DOHH2 (cell line): ENCODE data around the gene CNBP.

Source experiments
- H3F3A ChIP-seq: fragments of 200-600 bp; sonication (generic), shearing (Covaris generic); 2 replicates; pipeline ENCODE4 v1.6.0; 2016; ENCODE audit warnings: antibody characterized with exemption, mild to moderate bottlenecking; ENCODE audit not compliant: control insufficient read depth, insufficient read depth
- H3K27ac ChIP-seq: fragments of 200-600 bp; sonication (generic); 2 replicates; pipeline ENCODE4 v1.5.1; 2014; ENCODE audit warnings: low read depth, mild to moderate bottlenecking, low read length, moderate library complexity
- H3K27me3 ChIP-seq: fragments of 200-600 bp; sonication (generic); 2 replicates; pipeline ENCODE4 v1.6.1; 2014; ENCODE audit warnings: mild to moderate bottlenecking, low read length, mixed read lengths; ENCODE audit not compliant: control insufficient read depth
- H3K36me3 ChIP-seq: fragments of 200-600 bp; sonication (generic); 2 replicates; pipeline ENCODE4 v1.6.1; 2014; ENCODE audit warnings: mild to moderate bottlenecking, low read length, moderate library complexity, mixed read lengths; ENCODE audit not compliant: control insufficient read depth
- H3K4me1 ChIP-seq: fragments of 200-600 bp; sonication (generic); 2 replicates; pipeline ENCODE4 v1.6.1; 2014; ENCODE audit warnings: mild to moderate bottlenecking, low read length, mixed read lengths; ENCODE audit not compliant: control insufficient read depth
- H3K4me2 ChIP-seq: fragments of 200-600 bp; sonication (generic); 2 replicates; pipeline ENCODE4 v1.6.0; 2014; ENCODE audit warnings: mild to moderate bottlenecking, low read length, moderate library complexity
- H3K4me3 ChIP-seq: fragments of 200-600 bp; sonication (generic); 2 replicates; pipeline ENCODE4 v1.5.1; 2014; ENCODE audit warnings: mild to moderate bottlenecking, low read length, mixed read lengths
- H3K79me2 ChIP-seq: fragments of 200-600 bp; sonication (generic); 2 replicates; pipeline ENCODE4 v1.6.1; 2014; ENCODE audit warnings: mild to moderate bottlenecking, low read length, mixed read lengths; ENCODE audit not compliant: control insufficient read depth
- H3K9me2 ChIP-seq: fragments of 200-600 bp; sonication (generic); replicated peaks from 2 replicates; pipeline ENCODE4 v1.6.1; 2014; ENCODE audit warnings: mild to moderate bottlenecking, low read length, mixed read lengths; ENCODE audit not compliant: control insufficient read depth
- H3K9me3 ChIP-seq: fragments of 200-600 bp; sonication (generic); 2 replicates; pipeline ENCODE4 v1.6.1; 2014; ENCODE audit warnings: antibody characterized with exemption, low read length, mixed read lengths; ENCODE audit not compliant: control insufficient read depth, insufficient read depth
- H4K20me1 ChIP-seq: fragments of 200-600 bp; sonication (generic); 2 replicates; pipeline ENCODE4 v1.6.0; 2014; ENCODE audit warnings: low read depth, mild to moderate bottlenecking, antibody characterized with exemption, low read length, moderate library complexity; ENCODE audit not compliant: control insufficient read depth, insufficient read depth
- EZH2phosphoT487 ChIP-seq: fragments of 200-600 bp; sonication (generic); IDR thresholded peaks from 2 replicates; pipeline ENCODE4 v1.6.1; 2017; ENCODE audit warnings: borderline replicate concordance, mild to moderate bottlenecking, antibody characterized with exemption, low read length, moderate library complexity, mixed read lengths
- TF ChIP-seq, protein P1 (sequence below): fragments of 200-600 bp; sonication (generic); IDR thresholded peaks from one replicate; pipeline ENCODE4 v1.5.1; 2014; ENCODE audit warnings: antibody characterized with exemption, mild to moderate bottlenecking, low read depth, low read length; ENCODE audit not compliant: poor library complexity, severe bottlenecking

The CNBP gene

GRCh38 chr3:129120254-129121004 lies 63.3 kb downstream of the CNBP start:
- Histone ChIP-seq H4K20me1 (peaks cover 5% of the 10 kb centered on the region; the same call in 1 of the 2 replicates), H3K27ac (peak overlapping the region; percentile 59), H3K4me2 (peak overlapping the region; percentile 97), H3K4me1 (peaks cover 39% of the 10 kb centered on the region), H3K27me3 (no peaks in the 10 kb centered on the region), H3F3A (peaks cover 17% of the 10 kb centered on the region), H3K4me3 (peak overlapping the region; percentile 87), H3K9me3 (no peaks in the 10 kb centered on the region), H3K79me2 (peaks cover 5% of the 10 kb centered on the region; the same call in 1 of the 2 replicates), H3K36me3 (no peaks in the 10 kb centered on the region), H3K9me2 (no peaks in the 10 kb centered on the region)
- TF ChIP-seq, protein P1, sequence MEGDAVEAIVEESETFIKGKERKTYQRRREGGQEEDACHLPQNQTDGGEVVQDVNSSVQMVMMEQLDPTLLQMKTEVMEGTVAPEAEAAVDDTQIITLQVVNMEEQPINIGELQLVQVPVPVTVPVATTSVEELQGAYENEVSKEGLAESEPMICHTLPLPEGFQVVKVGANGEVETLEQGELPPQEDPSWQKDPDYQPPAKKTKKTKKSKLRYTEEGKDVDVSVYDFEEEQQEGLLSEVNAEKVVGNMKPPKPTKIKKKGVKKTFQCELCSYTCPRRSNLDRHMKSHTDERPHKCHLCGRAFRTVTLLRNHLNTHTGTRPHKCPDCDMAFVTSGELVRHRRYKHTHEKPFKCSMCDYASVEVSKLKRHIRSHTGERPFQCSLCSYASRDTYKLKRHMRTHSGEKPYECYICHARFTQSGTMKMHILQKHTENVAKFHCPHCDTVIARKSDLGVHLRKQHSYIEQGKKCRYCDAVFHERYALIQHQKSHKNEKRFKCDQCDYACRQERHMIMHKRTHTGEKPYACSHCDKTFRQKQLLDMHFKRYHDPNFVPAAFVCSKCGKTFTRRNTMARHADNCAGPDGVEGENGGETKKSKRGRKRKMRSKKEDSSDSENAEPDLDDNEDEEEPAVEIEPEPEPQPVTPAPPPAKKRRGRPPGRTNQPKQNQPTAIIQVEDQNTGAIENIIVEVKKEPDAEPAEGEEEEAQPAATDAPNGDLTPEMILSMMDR, result no peak
- no peak for TF ChIP-seq EZH2phosphoT487

DNA sequence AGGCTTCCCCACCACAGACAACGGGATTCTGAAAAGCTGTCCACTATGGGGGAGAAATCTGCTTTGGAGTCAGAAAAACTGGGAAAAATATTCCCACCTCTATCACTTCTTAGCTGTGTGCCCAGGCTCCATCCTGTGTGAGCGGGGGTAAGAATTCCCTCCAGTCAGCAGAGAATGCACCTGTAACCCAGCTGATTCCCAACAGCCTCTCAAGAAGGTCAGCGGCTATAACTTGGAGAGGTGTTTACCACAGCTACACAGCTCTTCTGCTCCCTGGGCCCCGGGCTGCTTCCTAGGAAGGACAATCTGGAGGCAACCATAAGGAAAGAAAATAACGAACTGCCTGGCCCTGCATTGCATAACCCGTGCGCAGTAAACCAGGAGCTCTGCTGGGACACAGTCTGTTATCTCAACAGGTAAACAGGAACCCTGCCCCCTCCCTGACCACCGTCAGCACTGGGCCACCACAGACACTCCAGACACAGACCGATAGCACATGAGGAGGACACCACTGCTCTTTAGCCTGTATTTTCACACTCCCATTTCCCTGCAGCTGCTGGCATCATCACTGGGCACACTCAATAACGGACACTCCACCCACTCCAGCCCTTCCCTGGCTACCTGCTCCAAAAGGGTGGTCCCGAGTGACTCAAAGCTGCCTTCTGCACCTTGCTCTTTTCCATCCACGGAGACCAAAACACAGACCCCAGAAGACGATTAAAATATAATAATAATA lies 64.2 kb downstream of the CNBP start:
- Histone ChIP-seq H3K79me2 (peaks cover 5% of the 10 kb centered on the region; the same call in 1 of the 2 replicates), H3K4me2 (peak overlapping the region; percentile 97), H3K4me3 (peak overlapping the region; percentile 87), H3K9me3 (no peaks in the 10 kb centered on the region), H3K4me1 (peaks cover 39% of the 10 kb centered on the region), H4K20me1 (peaks cover 5% of the 10 kb centered on the region; the same call in 1 of the 2 replicates), H3K36me3 (no peaks in the 10 kb centered on the region), H3F3A (peaks cover 17% of the 10 kb centered on the region), H3K27me3 (no peaks in the 10 kb centered on the region), H3K9me2 (no peaks in the 10 kb centered on the region), H3K27ac (peak overlapping the region; percentile 59)
- TF ChIP-seq EZH2phosphoT487, result no peak
- TF ChIP-seq, protein P1, result no peak

- Histone ChIP-seq H3K36me3 (no peaks in the 10 kb centered on the region), H3K27ac (no peak overlapping the region), H3K4me2 (no peak overlapping the region), H4K20me1 (peaks cover 5% of the 10 kb centered on the region; the same call in 1 of the 2 replicates), H3K4me3 (no peak overlapping the region), H3F3A (peaks cover 15% of the 10 kb centered on the region), H3K4me1 (peaks cover 37% of the 10 kb centered on the region), H3K27me3 (no peaks in the 10 kb centered on the region), H3K9me3 (no peaks in the 10 kb centered on the region), H3K79me2 (peaks cover 5% of the 10 kb centered on the region; the same call in 1 of the 2 replicates), H3K9me2 (no peaks in the 10 kb centered on the region)
- TF ChIP-seq, protein P1, result no peak
- no peak for TF ChIP-seq EZH2phosphoT487
Observed at GRCh38 chr3:129118745-129119144, 65.0 kb downstream of the CNBP start.
